B cell (primary cell): ENCODE data around the gene GRID2. TPM values are rescaled to one million over a fixed set of nuclear protein-coding genes. Genes with fewer than 3 reads are reported as not detected.
"Not testable (repeated sequence)": the region's sequence is repeated elsewhere in the genome, so short reads cannot be mapped to it uniquely, and the experiment has no call there.

Experiments used
- ATAC-seq: fragments of 200-7000 bp; cut with Tn5 transposase; one replicate; pipeline ENCODE4 v1.10.0; 2021; ENCODE audit warnings: low read depth, mild to moderate bottlenecking, moderate number of reproducible peaks, moderate library complexity
- CTCF ChIA-PET: fragments of 350-600 bp; sonication (Branson Sonifier 250); formaldehyde crosslinking; loops from one replicate; lab custom pipeline; 2021; ENCODE audit warnings: antibody characterized with exemption, inconsistent platforms; lab: Charles Lee
- POLR2A ChIA-PET: fragments of 350-600 bp; sonication (Branson Sonifier 250); formaldehyde crosslinking; loops from one replicate; lab custom pipeline; 2021; ENCODE audit warnings: antibody characterized with exemption; lab: Charles Lee
- DNase-seq: peaks from one replicate; pipeline ENCODE4 v3.0.0; 2013
- H2AFZ ChIP-seq: 2 replicates; pipeline ENCODE4 v1.6.1; 2012; ENCODE audit warnings: mild to moderate bottlenecking, low read depth, low read length; ENCODE audit not compliant: insufficient read depth, poor library complexity, severe bottlenecking
- H3K27ac ChIP-seq, 2 donors: 1 replicate in 1 of 2; 2 replicates in 1 of 2; pipeline ENCODE4 v1.5.1; 2012 to 2013; ENCODE audit warnings: low read length in 2 of 2, mild to moderate bottlenecking in 2 of 2, moderate library complexity in 1 of 2
- H3K27me3 ChIP-seq, 4 experiments: fragments of 200-600 bp in 1 of 4; sonication (generic) in 1 of 4; replicated peaks in 1 of 4; 1 replicate in 2 of 4; 2 replicates in 2 of 4; pipeline versions ENCODE4 v1.6.1 to v1.7.0; 2013 to 2016; ENCODE audit warnings: low read length in 3 of 4, mild to moderate bottlenecking in 2 of 4, mixed read lengths in 1 of 4, moderate library complexity in 1 of 4; ENCODE audit not compliant: insufficient read depth in 4 of 4, control insufficient read depth in 3 of 4; ENCODE audit errors: control extremely low read depth in 1 of 4
- H3K36me3 ChIP-seq, 2 experiments: replicated peaks in 1 of 2; 1 replicate in 1 of 2; 2 replicates in 1 of 2; pipeline versions ENCODE4 v1.6.1 to v1.7.1; 2013; ENCODE audit warnings: low read length in 1 of 2; ENCODE audit not compliant: insufficient read depth in 2 of 2, control insufficient read depth in 1 of 2; ENCODE audit errors: control extremely low read depth in 1 of 2, extremely low read depth in 1 of 2
- H3K4me1 ChIP-seq, 2 donors: fragments of 200-600 bp in 1 of 2; sonication (generic) in 1 of 2; 1 replicate in 1 of 2; 2 replicates in 1 of 2; pipeline versions ENCODE4 v1.5.1 to v1.6.1; 2013 to 2017; ENCODE audit warnings: low read length in 2 of 2; ENCODE audit not compliant: control insufficient read depth in 2 of 2, insufficient read depth in 2 of 2
- H3K4me2 ChIP-seq: replicated peaks from 2 replicates; pipeline ENCODE3; 2012; ENCODE audit warnings: mild to moderate bottlenecking, low read depth, low read length; ENCODE audit not compliant: poor library complexity, severe bottlenecking
- H3K4me3 ChIP-seq, 5 experiments: fragments of 200-600 bp in 1 of 5; sonication (generic) in 1 of 5; 1 replicate in 3 of 5; 2 replicates in 2 of 5; pipeline versions ENCODE4 v1.5.1 to v1.7.0; 2011 to 2016; ENCODE audit warnings: low read length in 4 of 5, mild to moderate bottlenecking in 4 of 5, low read depth in 2 of 5, control low read depth in 1 of 5, moderate library complexity in 1 of 5; ENCODE audit not compliant: insufficient read depth in 1 of 5; ENCODE audit errors: control extremely low read depth in 1 of 5, extremely low read depth in 1 of 5
- H3K79me2 ChIP-seq: fragments of 200-600 bp; sonication (generic); one replicate; pipeline ENCODE4 v1.6.0; 2016; ENCODE audit warnings: low read length; ENCODE audit not compliant: control insufficient read depth, insufficient read depth
- H3K9ac ChIP-seq: fragments of 200-600 bp; sonication (generic); 2 replicates; pipeline ENCODE4 v1.6.1; 2017; ENCODE audit warnings: mild to moderate bottlenecking, low read length, moderate library complexity
- H3K9me3 ChIP-seq, 3 donors: one replicate each; pipeline versions ENCODE4 v1.6.1 to v1.7.1; 2013; ENCODE audit warnings: low read length in 2 of 3; ENCODE audit not compliant: control insufficient read depth in 2 of 3, insufficient read depth in 1 of 3; ENCODE audit errors: control extremely low read depth in 1 of 3
- H4K20me1 ChIP-seq: 2 replicates; pipeline ENCODE4 v1.6.0; 2012; ENCODE audit warnings: mild to moderate bottlenecking, low read length; ENCODE audit not compliant: insufficient read depth, control insufficient read depth, poor library complexity, severe bottlenecking
- H3K27ac Mint-ChIP-seq: one replicate; pipeline ENCODE4 v1.8.0; 2021; ENCODE audit warnings: mixed read lengths
- H3K27me3 Mint-ChIP-seq: one replicate; pipeline ENCODE4 v1.8.0; 2021; ENCODE audit warnings: mixed read lengths
- H3K4me1 Mint-ChIP-seq: one replicate; pipeline ENCODE4 v1.8.0; 2021; ENCODE audit warnings: mixed read lengths
- H3K4me3 Mint-ChIP-seq: one replicate; pipeline ENCODE4 v1.8.0; 2021; ENCODE audit warnings: mixed read lengths
- H3K9me3 Mint-ChIP-seq: one replicate; pipeline ENCODE4 v1.8.0; 2022; ENCODE audit warnings: mixed read lengths; ENCODE audit not compliant: insufficient read depth
- CTCF ChIP-seq: fragments of 200-600 bp; IDR thresholded peaks from one replicate; pipeline ENCODE4 v1.8.0; 2022; ENCODE audit warnings: antibody characterized with exemption, mild to moderate bottlenecking
- EZH2 ChIP-seq: IDR thresholded peaks from 2 replicates; pipeline ENCODE4 v1.6.1; 2012; ENCODE audit warnings: borderline replicate concordance, low read depth, mild to moderate bottlenecking, moderate library complexity, low read length; ENCODE audit not compliant: insufficient read depth, poor library complexity, severe bottlenecking
- WGBS: methylation state at CpG from one replicate; pipeline ENCODE4 v1.1.5; 2013; ENCODE audit warnings: missing lambda C conversion rate; ENCODE audit not compliant: insufficient coverage; 5-methylcytosine and 5-hydroxymethylcytosine counted together
- intact Hi-C: fragments of 100-400 bp; cut with micrococcal nuclease; formaldehyde crosslinking; loops from one replicate; pipeline ENCODE4 v1.10.0; 2022
- polyA plus RNA-seq: library from polyadenylated mRNA; depleted of rRNA; stranded (reverse); fragments of >200 nt; gene quantifications from 2 replicates; pipeline ENCODE4 v1.2.3, GENCODE V29; 2012
- total RNA-seq, 2 donors: library from RNA; stranded (reverse); fragments of 120-200 nt in 1 of 2; gene quantifications; 1 replicate in 1 of 2; 2 replicates in 1 of 2; pipeline versions ENCODE4 v1.2.3 to v1.2.4, GENCODE V29; 2013 to 2022

The GRID2 gene
- total and polyA plus RNA-seq, 2 donors (not counting 1 experiment from before 2014, with no cell fraction given) = not detected

GRCh38 chr4:93359586-93359985 is 1055.8 kb downstream of the GRID2 start:
- H3K4me3 Mint-ChIP-seq = no peak overlapping the region
- ATAC-seq (no peak), DNase-seq (no peak)
- Histone ChIP-seq H3K9ac (no peak overlapping the region), H3K27ac (no peak overlapping the region), H3K79me2 (no peaks in the 10 kb centered on the region), H3K4me3 (no peak overlapping the region), H3K27me3 (no peaks in the 10 kb centered on the region), H3K4me1 (no peaks in the 10 kb centered on the region), H3K4me2 (no peak overlapping the region), H4K20me1 (no peaks in the 10 kb centered on the region), H3K9me3 (no peaks in the 10 kb centered on the region), H3K36me3 (no peaks in the 10 kb centered on the region), H2AFZ (no peak overlapping the region)
- peaks cover 6% of the 10 kb centered on the region for H3K9me3 Mint-ChIP-seq
- H3K27ac Mint-ChIP-seq = no peak overlapping the region
- WGBS = no CpG with 5 or more reads among the region's 3 CpGs
- intact Hi-C loops = no loop called here
- H3K4me1 Mint-ChIP-seq = no peaks in the 10 kb centered on the region
- CTCF ChIA-PET = no interaction called here
- POLR2A ChIA-PET = no interaction called here
- no peaks in the 10 kb centered on the region for H3K27me3 Mint-ChIP-seq
- no peak for TF ChIP-seq EZH2
- TF ChIP-seq CTCF = no peak

- H3K27me3 Mint-ChIP-seq, H3K4me3 Mint-ChIP-seq, H3K4me1 Mint-ChIP-seq, H3K27ac ChIP-seq, H3K27ac Mint-ChIP-seq, H3K9me3 Mint-ChIP-seq, H3K4me2 ChIP-seq, H3K36me3 ChIP-seq, H3K79me2 ChIP-seq, H4K20me1 ChIP-seq, H3K4me3 ChIP-seq, DNase-seq, H3K4me1 ChIP-seq, intact Hi-C loops, H3K9ac ChIP-seq, POLR2A ChIA-PET, H3K9me3 ChIP-seq, CTCF ChIA-PET, H3K27me3 ChIP-seq, ATAC-seq, H2AFZ ChIP-seq: not testable (repeated sequence)
- 100% methylated on average over 2 of the region's 9 CpGs for WGBS
These were observed 1062.5 kb downstream of the GRID2 start for GRCh38 chr4:93366169-93366755.
